Mucosa of stomach (tissue), 1 donor: Measurements from ENCODE around the gene BOK.
A peak's percentile ranks its signal among the peaks of the same experiment; 100 is the strongest.
"Not testable (repeated sequence)": the region's sequence is repeated elsewhere in the genome, so short reads cannot be mapped to it uniquely, and the experiment has no call there.

ENCODE experiments used
- H3K27me3 ChIP-seq: one replicate; pipeline ENCODE4 v1.7.0; 2013; ENCODE audit warnings: mild to moderate bottlenecking, low read length; ENCODE audit not compliant: control insufficient read depth, insufficient read depth
- H3K36me3 ChIP-seq: one replicate; pipeline ENCODE4 v1.7.0; 2013; ENCODE audit warnings: low read length; ENCODE audit not compliant: control insufficient read depth, insufficient read depth
- H3K4me1 ChIP-seq: one replicate; pipeline ENCODE4 v1.7.0; 2013; ENCODE audit warnings: mild to moderate bottlenecking, low read length; ENCODE audit not compliant: control insufficient read depth, insufficient read depth
- H3K4me3 ChIP-seq: one replicate; pipeline ENCODE4 v1.7.0; 2013; ENCODE audit warnings: low read length
- H3K9ac ChIP-seq: one replicate; pipeline ENCODE4 v1.7.0; 2013; ENCODE audit warnings: mild to moderate bottlenecking, low read length, moderate library complexity
- H3K9me3 ChIP-seq: one replicate; pipeline ENCODE4 v1.7.0; 2013; ENCODE audit warnings: mild to moderate bottlenecking, low read length, moderate library complexity; ENCODE audit not compliant: control insufficient read depth
- donor health status: Pancreatic carcinoma.

BOK gene

GRCh38 chr2:241558532-241559322 is at the start of gene BOK:
Gene BOK, plus strand, starts transcription at chr2:241558745. Its CDS starts 739 bp downstream, at chr2:241559484.
- Histone ChIP-seq H3K9ac (peak within 1 kb of the TSS; percentile 57), H3K4me1 (peaks cover 33% of the 10 kb centered on the region), H3K9me3 (no peaks in the 10 kb centered on the region), H3K36me3 (no peaks in the 10 kb centered on the region), H3K4me3 (no peak within 1 kb of the TSS), H3K27me3 (no peaks in the 10 kb centered on the region)

GRCh38 chr2:241509155-241509784 is 49.3 kb upstream of the BOK start:
- H3K4me1 ChIP-seq = peaks cover 21% of the 10 kb centered on the region
- H3K4me3 ChIP-seq = peak overlapping the region; percentile 65
- H3K36me3 ChIP-seq = no peaks in the 10 kb centered on the region
- peak overlapping the region; percentile 69 for H3K9ac ChIP-seq
- H3K27me3 ChIP-seq = no peaks in the 10 kb centered on the region
- no peaks in the 10 kb centered on the region for H3K9me3 ChIP-seq

- Histone ChIP-seq H3K9me3 (no peaks in the 10 kb centered on the region), H3K36me3 (no peaks in the 10 kb centered on the region), H3K27me3 (no peaks in the 10 kb centered on the region), H3K4me3 (no peak overlapping the region), H3K4me1 (peaks cover 21% of the 10 kb centered on the region), H3K9ac (no peak overlapping the region)
These were observed 47.3 kb upstream of the BOK start for GRCh38 chr2:241511091-241511741.

- Histone ChIP-seq H3K27me3 (no peaks in the 10 kb centered on the region), H3K36me3 (no peaks in the 10 kb centered on the region), H3K9ac (no peak overlapping the region), H3K4me1 (peaks cover 2% of the 10 kb centered on the region), H3K4me3 (no peak overlapping the region), H3K9me3 (no peaks in the 10 kb centered on the region)
These were observed 44.0 kb upstream of the BOK start for GRCh38 chr2:241514553-241514952.

GRCh38 chr2:241514986-241515737 is 43.4 kb upstream of the BOK start:
- Histone ChIP-seq H3K4me1 (no peaks in the 10 kb centered on the region), H3K9ac (no peak overlapping the region), H3K4me3 (no peak overlapping the region), H3K27me3 (no peaks in the 10 kb centered on the region), H3K36me3 (no peaks in the 10 kb centered on the region), H3K9me3 (no peaks in the 10 kb centered on the region)

GRCh38 chr2:241516520-241516965 is 42.0 kb upstream of the BOK start:
- no peak overlapping the region for H3K9ac ChIP-seq
- H3K36me3 ChIP-seq = no peaks in the 10 kb centered on the region
- H3K4me3 ChIP-seq = no peak overlapping the region
- H3K9me3 ChIP-seq = no peaks in the 10 kb centered on the region
- no peaks in the 10 kb centered on the region for H3K4me1 ChIP-seq
- no peaks in the 10 kb centered on the region for H3K27me3 ChIP-seq

GRCh38 chr2:241517297-241517696 is 41.2 kb upstream of the BOK start:
- H3K36me3 ChIP-seq = no peaks in the 10 kb centered on the region
- H3K4me1 ChIP-seq = no peaks in the 10 kb centered on the region
- no peaks in the 10 kb centered on the region for H3K9me3 ChIP-seq
- no peak overlapping the region for H3K4me3 ChIP-seq
- H3K27me3 ChIP-seq = no peaks in the 10 kb centered on the region
- no peak overlapping the region for H3K9ac ChIP-seq

- Histone ChIP-seq H3K9me3 (no peaks in the 10 kb centered on the region), H3K36me3 (no peaks in the 10 kb centered on the region), H3K4me3 (no peak overlapping the region), H3K4me1 (no peaks in the 10 kb centered on the region), H3K9ac (no peak overlapping the region), H3K27me3 (no peaks in the 10 kb centered on the region)
These were observed 38.9 kb upstream of the BOK start for GRCh38 chr2:241519669-241520068.

- H3K9me3 ChIP-seq = no peaks in the 10 kb centered on the region
- no peaks in the 10 kb centered on the region for H3K36me3 ChIP-seq
- no peaks in the 10 kb centered on the region for H3K27me3 ChIP-seq
- H3K9ac ChIP-seq = no peak overlapping the region
- H3K4me1 ChIP-seq = no peaks in the 10 kb centered on the region
- H3K4me3 ChIP-seq = no peak overlapping the region
These were observed 36.1 kb upstream of the BOK start for GRCh38 chr2:241522477-241522876.

GRCh38 chr2:241525818-241526780 is 32.4 kb upstream of the BOK start:
- H3K27me3 ChIP-seq, H3K4me1 ChIP-seq, H3K36me3 ChIP-seq, H3K4me3 ChIP-seq, H3K9me3 ChIP-seq, H3K9ac ChIP-seq: not testable (repeated sequence)

GRCh38 chr2:241530571-241530970 is 28.0 kb upstream of the BOK start:
- no peaks in the 10 kb centered on the region for H3K9me3 ChIP-seq
- no peak overlapping the region for H3K4me3 ChIP-seq
- H3K9ac ChIP-seq = no peak overlapping the region
- H3K4me1 ChIP-seq = no peaks in the 10 kb centered on the region
- no peaks in the 10 kb centered on the region for H3K36me3 ChIP-seq
- H3K27me3 ChIP-seq = peaks cover 10% of the 10 kb centered on the region
